ENCODE results near the gene ZNF580.

DNA sequence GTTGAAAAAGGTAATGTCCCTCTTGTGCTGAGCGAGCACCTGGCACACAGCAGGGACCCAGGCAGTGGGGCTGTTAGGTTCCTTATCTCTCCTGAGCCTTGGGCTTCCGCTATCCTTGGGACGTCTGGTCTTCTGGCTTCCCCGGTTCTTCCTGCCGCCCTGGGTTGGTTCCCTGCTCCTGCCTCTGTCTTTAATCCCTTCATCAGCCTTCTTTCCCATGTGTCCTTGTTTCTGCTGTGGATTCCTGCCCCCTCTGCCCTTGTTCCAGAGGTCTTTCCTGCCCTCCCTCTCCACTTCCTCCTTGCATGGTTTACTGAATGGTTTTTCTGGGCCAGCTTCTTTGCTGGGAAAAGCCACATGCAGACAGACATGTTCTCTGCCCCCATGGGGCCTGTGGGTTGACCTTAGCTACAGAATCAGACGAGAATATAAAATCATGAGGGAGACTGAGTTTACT is 36.8 kb downstream of the ZNF580 start:
- TF ChIP-seq, protein P1, sequence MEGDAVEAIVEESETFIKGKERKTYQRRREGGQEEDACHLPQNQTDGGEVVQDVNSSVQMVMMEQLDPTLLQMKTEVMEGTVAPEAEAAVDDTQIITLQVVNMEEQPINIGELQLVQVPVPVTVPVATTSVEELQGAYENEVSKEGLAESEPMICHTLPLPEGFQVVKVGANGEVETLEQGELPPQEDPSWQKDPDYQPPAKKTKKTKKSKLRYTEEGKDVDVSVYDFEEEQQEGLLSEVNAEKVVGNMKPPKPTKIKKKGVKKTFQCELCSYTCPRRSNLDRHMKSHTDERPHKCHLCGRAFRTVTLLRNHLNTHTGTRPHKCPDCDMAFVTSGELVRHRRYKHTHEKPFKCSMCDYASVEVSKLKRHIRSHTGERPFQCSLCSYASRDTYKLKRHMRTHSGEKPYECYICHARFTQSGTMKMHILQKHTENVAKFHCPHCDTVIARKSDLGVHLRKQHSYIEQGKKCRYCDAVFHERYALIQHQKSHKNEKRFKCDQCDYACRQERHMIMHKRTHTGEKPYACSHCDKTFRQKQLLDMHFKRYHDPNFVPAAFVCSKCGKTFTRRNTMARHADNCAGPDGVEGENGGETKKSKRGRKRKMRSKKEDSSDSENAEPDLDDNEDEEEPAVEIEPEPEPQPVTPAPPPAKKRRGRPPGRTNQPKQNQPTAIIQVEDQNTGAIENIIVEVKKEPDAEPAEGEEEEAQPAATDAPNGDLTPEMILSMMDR (IDR thresholded peaks at IDR 0.05) = no peak
- no peak for TF ChIP-seq ZFX (IDR thresholded peaks at IDR 0.05; ENCODE audit: borderline replicate concordance)
